ENCODE results near the gene ANKRD60. TPM values are rescaled to one million over a fixed set of nuclear protein-coding genes. Genes with fewer than 3 reads are reported as not detected.

The ANKRD60 gene
- total RNA-seq, 1 experiment from 2014 or later, result not detected

GRCh38 chr20:58199469-58199868, 29.0 kb downstream of the ANKRD60 start:
- no peaks in the 10 kb centered on the region for H3K27me3 ChIP-seq (ENCODE audit: insufficient read depth, low read length)
- H2BK12ac ChIP-seq (ENCODE audit: insufficient read length, low read depth, low read length), result no peak overlapping the region
- H3K9me3 ChIP-seq (ENCODE audit: control insufficient read depth, low read depth, low read length), result no peaks in the 10 kb centered on the region
- H4K91ac ChIP-seq (ENCODE audit: insufficient read length, low read depth, low read length), result no peak overlapping the region
- H2AFZ ChIP-seq (ENCODE audit: low read length), result no peak overlapping the region
- DNase-seq, result no peak
- H4K20me1 ChIP-seq (ENCODE audit: control insufficient read depth, insufficient read depth, insufficient read length), result no peaks in the 10 kb centered on the region
- no peak overlapping the region for H3K27ac ChIP-seq (ENCODE audit: insufficient read length, low read depth, low read length)
- peaks cover 5 to 10% of the 10 kb centered on the region in 2 experiments for H3K9me3 Mint-ChIP-seq
- no peak overlapping the region for H3K27ac Mint-ChIP-seq
- no peak overlapping the region for H3K4ac ChIP-seq (ENCODE audit: low read depth, low read length)
- H3K79me1 ChIP-seq (ENCODE audit: insufficient read depth, low read depth, low read length, poor library complexity, severe bottlenecking), result no peaks in the 10 kb centered on the region
- no peak overlapping the region for H3K9ac ChIP-seq (ENCODE audit: extremely low read depth, insufficient read length, low read length)
- peaks cover 7% of the 10 kb centered on the region for H3K27me3 Mint-ChIP-seq (ENCODE audit: low read depth)
- H3T11ph ChIP-seq (ENCODE audit: low read length), result no peak overlapping the region
- no peak overlapping the region for H3K14ac ChIP-seq (ENCODE audit: insufficient read depth, low read length)
- H4K8ac ChIP-seq (replicated peaks; ENCODE audit: insufficient read length, low read depth, low read length), result no peak overlapping the region
- no peak overlapping the region for H3K4me3 Mint-ChIP-seq
- no peak overlapping the region for H2BK5ac ChIP-seq (ENCODE audit: insufficient read length, low read length)
- no peak overlapping the region for H2BK120ac ChIP-seq (ENCODE audit: low read depth, low read length, poor library complexity, severe bottlenecking)
- H3K4me2 ChIP-seq (ENCODE audit: insufficient read depth, insufficient read length, low read length), result no peak overlapping the region
- no peak overlapping the region for H3K56ac ChIP-seq (ENCODE audit: insufficient read length, low read depth, low read length)
- H2BK20ac ChIP-seq (ENCODE audit: low read depth, low read length, poor library complexity, severe bottlenecking), result no peak overlapping the region
- H3K36me3 Mint-ChIP-seq (ENCODE audit: insufficient read depth in 1 of 3, low read depth in 3 of 3), result no peaks in the 10 kb centered on the region; a peak in 2 of 7 replicates
- no peak overlapping the region for H2AK5ac ChIP-seq (ENCODE audit: insufficient read length, low read length)
- no peak overlapping the region for H4K5ac ChIP-seq (ENCODE audit: insufficient read length, low read depth, low read length)
- TF ChIP-seq CTCF (conservative IDR thresholded peaks at IDR 0.05), result no peak
- no peaks in the 10 kb centered on the region for H3K79me2 ChIP-seq (ENCODE audit: insufficient read depth, low read length)
- no peaks in the 10 kb centered on the region for H3K4me1 ChIP-seq (ENCODE audit: insufficient read depth, low read length)
- no peak overlapping the region for H3K18ac ChIP-seq (ENCODE audit: insufficient read length, low read depth, low read length)
- H2BK15ac ChIP-seq (ENCODE audit: low read depth, low read length), result no peak overlapping the region
- H3K4me1 Mint-ChIP-seq, result no peaks in the 10 kb centered on the region
- H3K23me2 ChIP-seq (ENCODE audit: insufficient read length, low read depth, low read length, poor library complexity, severe bottlenecking), result no peaks in the 10 kb centered on the region
- WGBS (ENCODE audit: extremely low coverage, insufficient read length, low lambda C conversion rate), result no CpG with 5 or more reads among the region's 4 CpGs
- no peak overlapping the region for H3K23ac ChIP-seq (ENCODE audit: insufficient read length, low read depth, low read length)
